Fibroblast of the conjunctiva (primary cell): ENCODE measurements around the gene CYB561D2.
A peak's percentile ranks its signal among the peaks of the same experiment; 100 is the strongest.

Experiments
- DNase-seq: peaks from one replicate; pipeline ENCODE4 v3.0.0-alpha.2; 2010; ENCODE audit warnings: low read depth

CYB561D2 gene

GRCh38 chr3:50341996-50342650, 8.5 kb upstream of the CYB561D2 start:
- no peak for DNase-seq

- DNase-seq, result no peak
Measured at GRCh38 chr3:50342813-50343633, 7.6 kb upstream of the CYB561D2 start.

- DNase-seq, result no peak
Measured at GRCh38 chr3:50345008-50345407, 5.7 kb upstream of the CYB561D2 start.

- DNase-seq, result no peak
Measured at GRCh38 chr3:50345586-50346234, 5.0 kb upstream of the CYB561D2 start, which contains the start of gene ZMYND10. Gene ZMYND10 (minus strand): TSS chr3:50345732. CDS start chr3:50345579, 153 bp downstream.

- DNase-seq, result no peak
Measured at GRCh38 chr3:50347187-50347813, 3.4 kb upstream of the CYB561D2 start.

GRCh38 chr3:50350213-50350526, 492 bp upstream of the CYB561D2 start:
- DNase-seq, result no peak

GRCh38 chr3:50351323-50351697, 648 bp downstream of the CYB561D2 start:
- no peak for DNase-seq

GRCh38 chr3:50352781-50353180, 2.1 kb downstream of the CYB561D2 start:
- no peak for DNase-seq

- no peak for DNase-seq
Measured at GRCh38 chr3:50353245-50354004, 2.8 kb downstream of the CYB561D2 start.

GRCh38 chr3:50354186-50354764, 3.6 kb downstream of the CYB561D2 start:
- no peak for DNase-seq

- DNase-seq, result no peak
Measured at GRCh38 chr3:50354850-50355249, 4.2 kb downstream of the CYB561D2 start.

GRCh38 chr3:50355829-50356552, 5.3 kb downstream of the CYB561D2 start:
- no peak for DNase-seq

- DNase-seq, result no peak
Measured at GRCh38 chr3:50356553-50356952, 5.9 kb downstream of the CYB561D2 start.

GRCh38 chr3:50357481-50357880, 6.8 kb downstream of the CYB561D2 start:
- no peak for DNase-seq

GRCh38 chr3:50358355-50358910, 7.8 kb downstream of the CYB561D2 start:
- no peak for DNase-seq

- peak; percentile 99 for DNase-seq
Measured at GRCh38 chr3:50358911-50359759, 8.5 kb downstream of the CYB561D2 start, which contains the start of gene TMEM115. Gene TMEM115 (minus strand): TSS chr3:50359521. CDS start chr3:50359063, 458 bp downstream.

- DNase-seq, result no peak
Measured at GRCh38 chr3:50359760-50360110, 9.1 kb downstream of the CYB561D2 start.

- DNase-seq, result no peak
Measured at GRCh38 chr3:50364573-50365079, 14.0 kb downstream of the CYB561D2 start.
